ENCODE measurements around the gene HMMR. TPM values are rescaled to one million over a fixed set of nuclear protein-coding genes. Genes with fewer than 3 reads are reported as not detected.

The HMMR gene
- total RNA-seq, 1 donor from 2014 or later, result 29.1 TPM

DNA sequence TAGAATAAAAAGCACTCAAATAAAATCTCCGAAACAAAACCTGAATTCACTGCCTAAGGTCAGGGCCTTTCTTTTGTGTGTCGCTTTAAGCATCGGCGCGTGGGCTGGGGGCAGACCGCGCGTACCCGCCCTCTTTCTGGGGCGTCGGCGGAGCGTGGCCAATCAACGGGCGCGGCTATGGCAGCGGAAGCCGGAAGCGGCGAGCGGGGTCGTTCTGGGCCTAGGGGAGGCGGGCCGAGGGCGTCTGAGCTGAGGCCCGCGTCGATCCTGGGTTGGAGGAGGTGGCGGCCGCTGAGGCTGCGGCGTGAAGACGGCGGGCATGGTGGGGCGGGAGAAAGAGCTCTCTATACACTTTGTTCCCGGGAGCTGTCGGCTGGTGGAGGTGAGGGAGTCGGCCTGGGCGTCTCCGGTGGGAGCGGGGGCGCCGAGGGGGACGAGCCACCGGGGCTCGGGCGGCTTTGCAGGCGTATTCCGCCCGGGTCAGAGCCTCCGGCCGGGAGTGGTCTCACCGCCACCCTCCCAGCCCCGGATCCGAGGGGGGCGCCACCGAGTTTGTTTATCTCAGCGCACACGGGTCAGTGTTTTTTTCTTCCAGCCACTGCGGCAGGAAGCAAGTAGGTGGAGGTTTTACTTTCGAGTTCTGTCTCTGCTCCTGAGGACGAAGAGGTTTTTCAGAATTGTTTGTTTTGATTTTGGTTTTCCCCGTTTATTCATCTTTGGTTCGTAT, 45.1 kb downstream of the HMMR start, which contains the start of gene MAT2B:
Gene MAT2B, plus strand, starts transcription at position 252 of the 727 bp plus-strand sequence. Its CDS starts 68 bp downstream, at position 320.
- Mint-ChIP-seq H3K4me1 (peaks cover 43% of the 10 kb centered on the region), H3K36me3 (ENCODE audit: low read depth) (peaks cover 21% of the 10 kb centered on the region), H3K27ac (peak within 1 kb of the TSS; percentile 97), H3K9me3 (no peaks in the 10 kb centered on the region), H3K27me3 (peaks cover 2% of the 10 kb centered on the region), H3K4me3 (peak within 1 kb of the TSS; percentile 93)
- DNase-seq, result peak; percentile 99
- intact Hi-C loops (cut with micrococcal nuclease), result loop anchor here (1.0 to 2.0 kb wide), 3 partner anchors 45 to 68 kb away; partner anchors contain the start of genes CCNG1, HMMR and NUDCD2

DNA sequence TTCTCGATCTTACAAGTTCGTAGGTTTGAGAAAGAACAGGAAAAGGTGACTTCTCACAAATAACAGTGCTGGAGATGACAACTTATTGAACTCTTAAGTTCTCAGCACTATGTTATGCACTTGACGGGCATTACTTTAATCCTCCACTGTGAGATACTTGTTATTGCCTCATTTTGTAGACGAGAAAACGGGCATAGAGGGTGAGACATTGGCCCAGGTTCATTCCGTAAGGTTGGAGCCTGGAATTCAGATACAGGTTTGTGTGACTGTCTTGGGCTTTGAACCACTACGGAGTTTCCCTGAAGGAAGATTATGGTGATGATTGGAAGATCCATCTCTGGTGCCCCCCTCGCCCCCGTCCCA, 45.6 kb downstream of the HMMR start:
- Mint-ChIP-seq H3K4me1 (peaks cover 47% of the 10 kb centered on the region), H3K4me3 (peak overlapping the region; percentile 93), H3K27ac (peak overlapping the region; percentile 97), H3K27me3 (peaks cover 2% of the 10 kb centered on the region), H3K36me3 (ENCODE audit: low read depth) (peaks cover 21% of the 10 kb centered on the region), H3K9me3 (no peaks in the 10 kb centered on the region)
- peak; percentile 74 for DNase-seq
- intact Hi-C loops (cut with micrococcal nuclease), result loop anchor here (2.0 kb wide), 1 partner anchor 61 kb away; no protein-coding TSS in a partner anchor

- Mint-ChIP-seq H3K27me3 (peaks cover 2% of the 10 kb centered on the region), H3K9me3 (no peaks in the 10 kb centered on the region), H3K4me1 (peaks cover 47% of the 10 kb centered on the region), H3K27ac (peak overlapping the region; percentile 97), H3K36me3 (ENCODE audit: low read depth) (peaks cover 21% of the 10 kb centered on the region), H3K4me3 (peak overlapping the region; percentile 93)
- intact Hi-C loops (cut with micrococcal nuclease), result loop anchor here (2.0 kb wide), 1 partner anchor 60 kb away; no protein-coding TSS in a partner anchor
- DNase-seq, result no peak
These were observed 46.3 kb downstream of the HMMR start for GRCh38 chr5:163506726-163507125.

GRCh38 chr5:163508753-163509152, 48.3 kb downstream of the HMMR start:
- DNase-seq, result no peak
- Mint-ChIP-seq H3K4me3 (peak overlapping the region; percentile 93), H3K36me3 (ENCODE audit: low read depth) (peaks cover 34% of the 10 kb centered on the region), H3K4me1 (peaks cover 45% of the 10 kb centered on the region), H3K27ac (peak overlapping the region; percentile 97), H3K27me3 (peaks cover 2% of the 10 kb centered on the region), H3K9me3 (no peaks in the 10 kb centered on the region)
- intact Hi-C loops (cut with micrococcal nuclease), result no loop called here

- peak overlapping the region; percentile 93 for H3K4me3 Mint-ChIP-seq
- peaks cover 2% of the 10 kb centered on the region for H3K27me3 Mint-ChIP-seq
- H3K36me3 Mint-ChIP-seq (ENCODE audit: low read depth), result peaks cover 36% of the 10 kb centered on the region
- H3K9me3 Mint-ChIP-seq, result no peaks in the 10 kb centered on the region
- DNase-seq, result no peak
- H3K27ac Mint-ChIP-seq, result peak overlapping the region; percentile 70
- H3K4me1 Mint-ChIP-seq, result peaks cover 41% of the 10 kb centered on the region
- intact Hi-C loops (cut with micrococcal nuclease), result no loop called here
These were observed 49.0 kb downstream of the HMMR start for GRCh38 chr5:163509291-163509951.

DNA sequence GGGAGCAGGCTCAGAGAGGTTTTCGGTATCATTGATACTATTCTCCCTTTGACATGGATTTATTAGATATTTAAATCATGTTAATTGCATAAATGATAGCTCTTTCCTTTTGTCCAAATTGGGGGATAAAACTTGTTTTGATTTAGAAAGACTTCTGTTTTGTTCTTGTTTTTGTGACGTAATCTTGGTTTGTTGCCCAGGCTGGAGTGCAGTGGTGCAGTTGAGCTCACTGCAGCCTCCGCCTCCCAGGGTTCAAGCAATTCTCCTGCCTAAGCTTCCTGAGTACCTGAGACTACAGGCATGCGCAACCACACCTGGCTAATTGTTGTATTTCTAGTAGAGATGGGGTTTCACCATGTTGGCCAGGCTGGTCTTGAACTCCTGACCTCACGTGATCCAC, 52.1 kb downstream of the HMMR start:
- intact Hi-C loops (cut with micrococcal nuclease), result no loop called here
- Mint-ChIP-seq H3K27me3 (no peaks in the 10 kb centered on the region), H3K36me3 (ENCODE audit: low read depth) (peaks cover 48% of the 10 kb centered on the region), H3K4me3 (no peak overlapping the region), H3K27ac (peak overlapping the region; percentile 53), H3K9me3 (no peaks in the 10 kb centered on the region), H3K4me1 (peaks cover 30% of the 10 kb centered on the region)
- no peak for DNase-seq

- Mint-ChIP-seq H3K27me3 (no peaks in the 10 kb centered on the region), H3K4me3 (no peak overlapping the region), H3K9me3 (peaks cover 7% of the 10 kb centered on the region), H3K4me1 (no peaks in the 10 kb centered on the region), H3K27ac (no peak overlapping the region), H3K36me3 (ENCODE audit: low read depth) (peaks cover 20% of the 10 kb centered on the region)
- intact Hi-C loops (cut with micrococcal nuclease), result no loop called here
- DNase-seq, result no peak
These were observed 64.7 kb downstream of the HMMR start for GRCh38 chr5:163525096-163525495.

DNA sequence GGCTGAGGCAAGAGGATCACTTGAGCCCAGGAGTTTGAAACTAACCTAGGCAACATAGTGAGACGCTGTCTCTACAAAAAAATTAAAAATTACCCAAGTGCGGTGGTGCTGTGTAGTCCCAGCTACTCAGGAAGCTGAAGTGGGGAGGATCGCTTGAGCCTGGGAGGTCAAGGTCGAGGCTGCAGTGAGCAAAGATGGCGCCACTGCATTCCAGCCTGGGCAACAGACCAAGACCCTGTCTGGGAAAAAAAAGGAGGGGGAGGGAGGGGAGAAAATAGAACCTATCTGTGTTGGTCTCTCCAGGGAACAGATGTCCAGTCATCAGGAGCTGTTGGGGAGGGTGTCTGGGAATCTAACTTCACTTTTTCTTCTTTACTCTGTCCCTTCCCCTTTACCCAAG, 69.3 kb downstream of the HMMR start:
- Mint-ChIP-seq H3K4me1 (no peaks in the 10 kb centered on the region), H3K27me3 (peaks cover 23% of the 10 kb centered on the region), H3K4me3 (no peak overlapping the region), H3K9me3 (peaks cover 7% of the 10 kb centered on the region), H3K27ac (no peak overlapping the region), H3K36me3 (ENCODE audit: low read depth) (peaks cover 2% of the 10 kb centered on the region)
- intact Hi-C loops (cut with micrococcal nuclease), result no loop called here
- DNase-seq, result no peak

DNA sequence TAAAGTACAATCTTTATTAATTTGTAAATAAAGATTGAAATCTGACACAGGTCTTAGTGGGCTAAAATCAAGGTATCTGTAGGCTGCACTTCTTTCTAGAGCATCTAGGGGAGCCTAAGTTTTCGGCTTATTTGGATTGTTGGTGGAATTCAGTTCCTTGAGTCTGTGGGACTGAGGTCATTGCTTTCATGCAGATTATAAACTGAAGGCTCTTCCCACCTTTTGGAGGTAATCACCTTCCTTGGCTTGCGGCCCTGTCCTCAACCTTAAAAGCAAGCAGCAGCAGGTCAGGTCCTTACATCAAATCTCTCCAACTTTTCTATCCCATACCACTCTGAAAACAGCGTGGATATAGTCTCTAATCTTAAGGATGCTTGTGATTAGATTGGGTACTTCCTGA, 70.8 kb downstream of the HMMR start:
- intact Hi-C loops (cut with micrococcal nuclease), result no loop called here
- Mint-ChIP-seq H3K27ac (no peak overlapping the region), H3K4me3 (no peak overlapping the region), H3K27me3 (peaks cover 30% of the 10 kb centered on the region), H3K9me3 (peaks cover 4% of the 10 kb centered on the region), H3K4me1 (no peaks in the 10 kb centered on the region), H3K36me3 (ENCODE audit: low read depth) (no peaks in the 10 kb centered on the region)
- DNase-seq, result no peak

- intact Hi-C loops (cut with micrococcal nuclease), result no loop called here
- Mint-ChIP-seq H3K27ac (no peak overlapping the region), H3K27me3 (peaks cover 38% of the 10 kb centered on the region), H3K4me3 (no peak overlapping the region), H3K9me3 (peaks cover 4% of the 10 kb centered on the region), H3K4me1 (no peaks in the 10 kb centered on the region), H3K36me3 (ENCODE audit: low read depth) (no peaks in the 10 kb centered on the region)
- DNase-seq, result no peak
These were observed 72.0 kb downstream of the HMMR start for GRCh38 chr5:163532171-163533084.

GRCh38 chr5:163533223-163533622, 72.8 kb downstream of the HMMR start:
- Mint-ChIP-seq H3K36me3 (ENCODE audit: low read depth) (no peaks in the 10 kb centered on the region), H3K4me3 (no peak overlapping the region), H3K27ac (no peak overlapping the region), H3K4me1 (no peaks in the 10 kb centered on the region), H3K27me3 (peaks cover 41% of the 10 kb centered on the region), H3K9me3 (peaks cover 6% of the 10 kb centered on the region)
- intact Hi-C loops (cut with micrococcal nuclease), result no loop called here
- no peak for DNase-seq

- intact Hi-C loops (cut with micrococcal nuclease), result no loop called here
- Mint-ChIP-seq H3K4me3 (no peak overlapping the region), H3K9me3 (peaks cover 6% of the 10 kb centered on the region), H3K4me1 (no peaks in the 10 kb centered on the region), H3K27ac (no peak overlapping the region), H3K36me3 (ENCODE audit: low read depth) (no peaks in the 10 kb centered on the region), H3K27me3 (peaks cover 43% of the 10 kb centered on the region)
- DNase-seq, result no peak
These were observed 74.2 kb downstream of the HMMR start for GRCh38 chr5:163534492-163535094.

DNA sequence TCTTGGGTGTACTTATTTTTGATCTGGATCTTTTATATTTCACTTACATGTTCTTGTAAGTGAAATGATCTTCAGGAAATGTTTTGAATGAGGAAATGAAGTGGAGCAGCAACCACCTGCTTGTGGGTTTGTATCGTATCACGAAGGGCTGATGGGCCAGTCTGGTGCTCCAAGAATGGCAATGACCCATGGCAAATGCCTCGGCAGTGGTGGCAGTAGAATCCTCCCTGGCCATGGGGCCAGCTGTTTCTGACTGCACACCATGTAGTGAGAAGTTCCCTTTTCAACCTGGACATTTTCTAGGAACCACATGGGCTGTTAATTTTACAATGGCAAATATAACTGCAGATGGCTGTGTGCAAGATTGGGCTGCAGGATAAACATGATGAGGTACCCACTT, 74.9 kb downstream of the HMMR start:
- Mint-ChIP-seq H3K4me3 (no peak overlapping the region), H3K9me3 (peaks cover 6% of the 10 kb centered on the region), H3K27me3 (peaks cover 43% of the 10 kb centered on the region), H3K27ac (no peak overlapping the region), H3K36me3 (ENCODE audit: low read depth) (no peaks in the 10 kb centered on the region), H3K4me1 (no peaks in the 10 kb centered on the region)
- intact Hi-C loops (cut with micrococcal nuclease), result no loop called here
- no peak for DNase-seq
